Measurements from ENCODE around the gene PEX12. TPM values are rescaled to one million over a fixed set of nuclear protein-coding genes. Genes with fewer than 3 reads are reported as not detected.

Gene PEX12
- total RNA-seq, 1 donor from 2014 or later = 5.5 TPM

- Mint-ChIP-seq H3K9me3 (ENCODE audit: low read depth) (no peaks in the 10 kb centered on the region), H3K27me3 (ENCODE audit: low read depth) (peaks cover 32% of the 10 kb centered on the region), H3K4me1 (ENCODE audit: low read depth) (no peaks in the 10 kb centered on the region), H3K27ac (ENCODE audit: unreplicated experiment) (no peak within 1 kb of the TSS), H3K36me3 (ENCODE audit: low read depth) (no peaks in the 10 kb centered on the region), H3K4me3 (ENCODE audit: unreplicated experiment) (no peak within 1 kb of the TSS)
- no peak for TF ChIP-seq CTCF (IDR thresholded peaks at IDR 0.05)
- no peak for DNase-seq (ENCODE audit: low spot score)
Measured at GRCh38 chr17:35560703-35561102, 17.7 kb downstream of the PEX12 start, which contains the start of gene SLFN14. SLFN14 (minus strand) TSS chr17:35560819; CDS start chr17:35558062, 2,757 bp downstream.

GRCh38 chr17:35559495-35560210 lies 18.7 kb downstream of the PEX12 start:
- TF ChIP-seq CTCF (IDR thresholded peaks at IDR 0.05) = no peak
- H3K9me3 Mint-ChIP-seq (ENCODE audit: low read depth) = no peaks in the 10 kb centered on the region
- no peak overlapping the region for H3K27ac Mint-ChIP-seq (ENCODE audit: unreplicated experiment)
- no peak overlapping the region for H3K4me3 Mint-ChIP-seq (ENCODE audit: unreplicated experiment)
- no peaks in the 10 kb centered on the region for H3K4me1 Mint-ChIP-seq (ENCODE audit: low read depth)
- H3K27me3 Mint-ChIP-seq (ENCODE audit: low read depth) = peaks cover 39% of the 10 kb centered on the region
- no peaks in the 10 kb centered on the region for H3K36me3 Mint-ChIP-seq (ENCODE audit: low read depth)
- no peak for DNase-seq (ENCODE audit: low spot score)

- DNase-seq (ENCODE audit: low spot score) = no peak
- TF ChIP-seq CTCF (IDR thresholded peaks at IDR 0.05) = no peak
- Mint-ChIP-seq H3K27ac (ENCODE audit: unreplicated experiment) (no peak overlapping the region), H3K4me1 (ENCODE audit: low read depth) (no peaks in the 10 kb centered on the region), H3K36me3 (ENCODE audit: low read depth) (no peaks in the 10 kb centered on the region), H3K9me3 (ENCODE audit: low read depth) (no peaks in the 10 kb centered on the region), H3K4me3 (ENCODE audit: unreplicated experiment) (no peak overlapping the region), H3K27me3 (ENCODE audit: low read depth) (peaks cover 55% of the 10 kb centered on the region)
Measured at GRCh38 chr17:35557353-35557752, 21.0 kb downstream of the PEX12 start.

GRCh38 chr17:35555691-35556090 lies 22.7 kb downstream of the PEX12 start:
- Mint-ChIP-seq H3K4me3 (ENCODE audit: unreplicated experiment) (no peak overlapping the region), H3K36me3 (ENCODE audit: low read depth) (no peaks in the 10 kb centered on the region), H3K27ac (ENCODE audit: unreplicated experiment) (no peak overlapping the region), H3K9me3 (ENCODE audit: low read depth) (no peaks in the 10 kb centered on the region), H3K27me3 (ENCODE audit: low read depth) (peaks cover 64% of the 10 kb centered on the region), H3K4me1 (ENCODE audit: low read depth) (no peaks in the 10 kb centered on the region)
- no peak for DNase-seq (ENCODE audit: low spot score)
- TF ChIP-seq CTCF (IDR thresholded peaks at IDR 0.05) = peak; percentile 57

GRCh38 chr17:35554668-35555067 lies 23.7 kb downstream of the PEX12 start:
- no peak for TF ChIP-seq CTCF (IDR thresholded peaks at IDR 0.05)
- H3K27me3 Mint-ChIP-seq (ENCODE audit: low read depth) = peaks cover 69% of the 10 kb centered on the region
- H3K4me1 Mint-ChIP-seq (ENCODE audit: low read depth) = no peaks in the 10 kb centered on the region

More at GRCh38 chr17:35554668-35555067, 23.7 kb downstream of the PEX12 start:
- Mint-ChIP-seq H3K36me3 (ENCODE audit: low read depth) (no peaks in the 10 kb centered on the region), H3K4me3 (ENCODE audit: unreplicated experiment) (no peak overlapping the region), H3K27ac (ENCODE audit: unreplicated experiment) (no peak overlapping the region), H3K9me3 (ENCODE audit: low read depth) (no peaks in the 10 kb centered on the region)
- no peak for DNase-seq (ENCODE audit: low spot score)

Data from chondrocyte (in vitro differentiated cells).